Stimulated activated CD4-positive, alpha-beta T cell treated with anti-CD3 and anti-CD28 coated beads, Interleukin-12 subunit alpha, Interleukin-12 subunit beta, amount 100 ng/mL, for 48 hours (primary cell): Measurements from ENCODE around the gene CREBL2.
"Not testable (repeated sequence)": the region's sequence is repeated elsewhere in the genome, so short reads cannot be mapped to it uniquely, and the experiment has no call there.

ENCODE experiments used
- DNase-seq, 3 donors: peaks; one replicate each; pipeline ENCODE4 v3.0.0-alpha.2; 2020; ENCODE audit warnings: low read depth in 2 of 3, low spot score in 1 of 3

The CREBL2 gene

GRCh38 chr12:12596598-12596997 is 15.1 kb upstream of the CREBL2 start:
- not testable (repeated sequence) for DNase-seq

GRCh38 chr12:12598864-12599263 is 12.8 kb upstream of the CREBL2 start:
- DNase-seq = no peak

GRCh38 chr12:12599750-12600643 is 11.7 kb upstream of the CREBL2 start:
- no peak for DNase-seq

GRCh38 chr12:12600659-12601058 is 11.0 kb upstream of the CREBL2 start:
- no peak for DNase-seq

GRCh38 chr12:12604740-12605139 is 6.9 kb upstream of the CREBL2 start:
- DNase-seq = no peak

GRCh38 chr12:12606781-12607589 is 4.7 kb upstream of the CREBL2 start:
- DNase-seq = no peak

GRCh38 chr12:12608557-12608957 is 3.1 kb upstream of the CREBL2 start:
- DNase-seq = no peak

GRCh38 chr12:12609692-12610091 is 2.0 kb upstream of the CREBL2 start:
- no peak for DNase-seq

- DNase-seq = no peak
Observed at GRCh38 chr12:12610711-12611110, 965 bp upstream of the CREBL2 start.

- no peak for DNase-seq
Observed at GRCh38 chr12:12612358-12612757, 682 bp downstream of the CREBL2 start.

- DNase-seq = no peak
Observed at GRCh38 chr12:12613344-12613743, 1.7 kb downstream of the CREBL2 start.

- no peak for DNase-seq
Observed at GRCh38 chr12:12614342-12614741, 2.7 kb downstream of the CREBL2 start.

- no peak for DNase-seq
Observed at GRCh38 chr12:12616512-12617310, 5.0 kb downstream of the CREBL2 start.

- not testable (repeated sequence) for DNase-seq
Observed at GRCh38 chr12:12618064-12618463, 6.4 kb downstream of the CREBL2 start.

GRCh38 chr12:12620730-12621315 is 9.1 kb downstream of the CREBL2 start:
- DNase-seq = no peak

GRCh38 chr12:12622418-12622817 is 10.7 kb downstream of the CREBL2 start:
- no peak for DNase-seq

GRCh38 chr12:12624498-12624992 is 12.9 kb downstream of the CREBL2 start:
- DNase-seq = no peak

GRCh38 chr12:12626471-12626870 is 14.8 kb downstream of the CREBL2 start:
- DNase-seq = no peak

GRCh38 chr12:12627308-12627827 is 15.7 kb downstream of the CREBL2 start:
- no peak for DNase-seq

GRCh38 chr12:12628013-12628412 is 16.3 kb downstream of the CREBL2 start:
- DNase-seq = no peak

GRCh38 chr12:12630850-12631249 is 19.2 kb downstream of the CREBL2 start:
- DNase-seq = no peak
